ENCODE measurements around the gene B9D2.
A peak's percentile ranks its signal among the peaks of the same experiment; 100 is the strongest.

DNA sequence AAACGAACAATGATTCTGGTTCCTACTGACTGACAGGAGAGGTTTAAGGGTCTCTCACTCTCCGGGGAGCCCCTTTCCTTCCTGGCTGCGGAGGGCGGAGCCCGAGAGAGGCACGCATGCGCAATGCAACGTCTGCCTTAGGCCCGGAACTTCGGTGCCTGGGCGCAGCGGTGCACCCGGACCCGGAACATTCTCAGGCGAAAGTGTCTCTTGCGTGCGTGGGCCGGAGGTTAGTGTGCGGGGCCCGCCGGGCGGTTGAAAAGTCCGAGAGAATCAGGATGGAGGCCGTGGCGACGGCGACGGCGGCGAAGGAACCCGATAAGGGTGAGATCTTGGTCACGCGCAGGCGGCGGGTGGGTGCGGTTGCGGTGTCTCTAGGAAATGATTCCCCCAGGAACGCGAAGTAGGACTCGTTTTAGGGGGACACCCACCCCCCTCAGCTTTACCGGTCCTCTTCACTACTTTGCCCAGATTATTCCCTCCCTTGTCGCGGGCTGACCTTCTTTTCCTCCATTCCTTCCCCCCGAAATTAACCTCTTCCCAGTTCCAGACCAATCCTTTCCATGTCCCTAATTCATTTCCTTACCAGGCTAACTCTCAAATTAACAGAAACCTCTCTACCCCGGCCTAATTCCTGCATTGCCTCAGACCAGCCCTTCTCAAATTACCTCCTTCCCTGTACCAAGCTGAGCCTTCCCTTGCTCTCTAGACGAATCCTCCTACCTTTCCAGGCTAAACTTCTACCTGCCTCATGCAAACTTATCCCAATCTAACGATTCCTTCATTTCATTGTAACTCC is 53.7 kb downstream of the B9D2 start, which contains the start of gene CCDC97:
- TF ChIP-seq, protein P1, sequence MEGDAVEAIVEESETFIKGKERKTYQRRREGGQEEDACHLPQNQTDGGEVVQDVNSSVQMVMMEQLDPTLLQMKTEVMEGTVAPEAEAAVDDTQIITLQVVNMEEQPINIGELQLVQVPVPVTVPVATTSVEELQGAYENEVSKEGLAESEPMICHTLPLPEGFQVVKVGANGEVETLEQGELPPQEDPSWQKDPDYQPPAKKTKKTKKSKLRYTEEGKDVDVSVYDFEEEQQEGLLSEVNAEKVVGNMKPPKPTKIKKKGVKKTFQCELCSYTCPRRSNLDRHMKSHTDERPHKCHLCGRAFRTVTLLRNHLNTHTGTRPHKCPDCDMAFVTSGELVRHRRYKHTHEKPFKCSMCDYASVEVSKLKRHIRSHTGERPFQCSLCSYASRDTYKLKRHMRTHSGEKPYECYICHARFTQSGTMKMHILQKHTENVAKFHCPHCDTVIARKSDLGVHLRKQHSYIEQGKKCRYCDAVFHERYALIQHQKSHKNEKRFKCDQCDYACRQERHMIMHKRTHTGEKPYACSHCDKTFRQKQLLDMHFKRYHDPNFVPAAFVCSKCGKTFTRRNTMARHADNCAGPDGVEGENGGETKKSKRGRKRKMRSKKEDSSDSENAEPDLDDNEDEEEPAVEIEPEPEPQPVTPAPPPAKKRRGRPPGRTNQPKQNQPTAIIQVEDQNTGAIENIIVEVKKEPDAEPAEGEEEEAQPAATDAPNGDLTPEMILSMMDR (IDR thresholded peaks at IDR 0.05), result no peak
- TF ChIP-seq POLR2A (IDR thresholded peaks at IDR 0.05), result peak; percentile 71
